Neural cell (in vitro differentiated cells): ENCODE results near the gene SOX4. TPM values are rescaled to one million over a fixed set of nuclear protein-coding genes. Genes with fewer than 3 reads are reported as not detected.

Source experiments
- H2AFZ ChIP-seq: fragments of 200-600, 300-800 bp; sonication (generic), shearing (Covaris generic); 2 replicates; pipeline ENCODE4 v1.6.0; 2014; ENCODE audit warnings: low read depth, mild to moderate bottlenecking, antibody characterized with exemption, low read length, moderate library complexity
- H3F3A ChIP-seq: fragments of 200-600 bp; shearing (Covaris generic); 2 replicates; pipeline ENCODE4 v1.6.1; 2016; ENCODE audit warnings: mild to moderate bottlenecking, moderate library complexity, mixed read lengths, antibody characterized with exemption, low read length; ENCODE audit not compliant: insufficient read depth, poor library complexity, severe bottlenecking
- H3K27ac ChIP-seq: fragments of 200-600, 300-800 bp; sonication (generic), shearing (Covaris generic); 2 replicates; pipeline ENCODE4 v1.5.1; 2014; ENCODE audit warnings: mild to moderate bottlenecking, low read length, moderate library complexity
- H3K27me3 ChIP-seq: fragments of 300-800, 200-600 bp; sonication (generic), shearing (Covaris generic); 2 replicates; pipeline ENCODE4 v1.6.0; 2014; ENCODE audit warnings: mild to moderate bottlenecking, low read depth, low read length, moderate library complexity; ENCODE audit not compliant: insufficient read depth
- H3K36me3 ChIP-seq: fragments of 300-800, 200-600 bp; sonication (generic), shearing (Covaris generic); 2 replicates; pipeline ENCODE4 v1.5.1; 2014; ENCODE audit warnings: mild to moderate bottlenecking, antibody characterized with exemption, low read length, moderate library complexity; ENCODE audit not compliant: insufficient read depth
- H3K4me2 ChIP-seq: fragments of 300-800, 200-600 bp; sonication (generic), shearing (Covaris generic); 2 replicates; pipeline ENCODE4 v1.6.0; 2014; ENCODE audit warnings: mild to moderate bottlenecking, low read length
- H3K4me3 ChIP-seq: fragments of 300-800, 200-600 bp; sonication (generic), shearing (Covaris generic); 2 replicates; pipeline ENCODE4 v1.5.1; 2014; ENCODE audit warnings: mild to moderate bottlenecking, low read length, moderate library complexity
- H3K79me2 ChIP-seq: fragments of 200-600 bp; shearing (Covaris generic); replicated peaks from 2 replicates; pipeline ENCODE4 v1.6.0; 2014; ENCODE audit warnings: mild to moderate bottlenecking, low read length, moderate library complexity; ENCODE audit not compliant: insufficient read depth
- H3K9ac ChIP-seq: fragments of 300-800, 200-600 bp; sonication (generic), shearing (Covaris generic); 2 replicates; pipeline ENCODE4 v1.6.1; 2016; ENCODE audit warnings: mild to moderate bottlenecking, low read length, mixed read lengths
- H3K9me2 ChIP-seq: fragments of 200-600 bp; shearing (Covaris generic); 2 replicates; pipeline ENCODE4 v1.6.1; 2016; ENCODE audit warnings: mild to moderate bottlenecking, low read length, mixed read lengths; ENCODE audit not compliant: insufficient read depth
- H3K9me3 ChIP-seq: fragments of 200-600, 300-800 bp; sonication (generic), shearing (Covaris generic); 2 replicates; pipeline ENCODE4 v1.6.1; 2016; ENCODE audit warnings: mild to moderate bottlenecking, mixed run types, low read length, moderate library complexity, mixed read lengths
- H4K20me1 ChIP-seq: fragments of 200-600 bp; shearing (Covaris generic); 2 replicates; pipeline ENCODE4 v1.6.1; 2016; ENCODE audit warnings: mild to moderate bottlenecking, mixed run types; ENCODE audit not compliant: insufficient read depth
- EP300 ChIP-seq: fragments of 450-650 bp; conservative IDR thresholded peaks from 2 replicates; pipeline ENCODE4 v1.6.1; 2014; ENCODE audit warnings: antibody characterized with exemption, mild to moderate bottlenecking, moderate library complexity; ENCODE audit not compliant: poor library complexity, severe bottlenecking
- EZH2 ChIP-seq: fragments of 200-600, 300-800 bp; shearing (Covaris generic), sonication (generic); IDR thresholded peaks from 2 replicates; pipeline ENCODE4 v1.6.1; 2014; ENCODE audit warnings: antibody characterized with exemption, low read length, borderline replicate concordance, mild to moderate bottlenecking; ENCODE audit not compliant: insufficient read depth, poor library complexity, severe bottlenecking
- MXI1 ChIP-seq: fragments of 450-650 bp; conservative IDR thresholded peaks from 2 replicates; pipeline ENCODE4 v1.6.1; 2014; ENCODE audit warnings: antibody characterized with exemption, mild to moderate bottlenecking; ENCODE audit not compliant: poor library complexity, severe bottlenecking
- POLR2AphosphoS5 ChIP-seq: IDR thresholded peaks from 2 replicates; pipeline ENCODE4 v1.6.1; 2012
- RAD21 ChIP-seq: fragments of 450-650 bp; conservative IDR thresholded peaks from 2 replicates; pipeline ENCODE4 v1.6.1; 2014; ENCODE audit warnings: antibody characterized with exemption, mild to moderate bottlenecking, moderate library complexity
- SMC3 ChIP-seq: fragments of 450-650 bp; conservative IDR thresholded peaks from 2 replicates; pipeline ENCODE4 v1.6.1; 2014; ENCODE audit warnings: antibody characterized with exemption, mild to moderate bottlenecking, moderate library complexity; ENCODE audit not compliant: poor library complexity
- TAF1 ChIP-seq: IDR thresholded peaks from 2 replicates; pipeline ENCODE4 v1.6.1; 2012; ENCODE audit warnings: low read depth
- polyA plus RNA-seq: library from polyadenylated mRNA; depleted of rRNA; stranded (reverse); fragments of >200 nt; gene quantifications from 2 replicates; pipeline ENCODE4 v1.2.3, GENCODE V29; 2014
- TF ChIP-seq, protein P1 (sequence below): fragments of 450-650 bp; IDR thresholded peaks from 2 replicates; pipeline ENCODE4 v1.5.1; 2014; ENCODE audit warnings: antibody characterized with exemption, mild to moderate bottlenecking, moderate library complexity; ENCODE audit not compliant: poor library complexity, severe bottlenecking
- TF ChIP-seq, protein P2 (sequence below): IDR thresholded peaks from 2 replicates; pipeline ENCODE4 v1.6.1; 2012; ENCODE audit warnings: borderline replicate concordance

The SOX4 gene
- polyA plus RNA-seq, 1 donor from 2014 or later = 394 TPM

DNA sequence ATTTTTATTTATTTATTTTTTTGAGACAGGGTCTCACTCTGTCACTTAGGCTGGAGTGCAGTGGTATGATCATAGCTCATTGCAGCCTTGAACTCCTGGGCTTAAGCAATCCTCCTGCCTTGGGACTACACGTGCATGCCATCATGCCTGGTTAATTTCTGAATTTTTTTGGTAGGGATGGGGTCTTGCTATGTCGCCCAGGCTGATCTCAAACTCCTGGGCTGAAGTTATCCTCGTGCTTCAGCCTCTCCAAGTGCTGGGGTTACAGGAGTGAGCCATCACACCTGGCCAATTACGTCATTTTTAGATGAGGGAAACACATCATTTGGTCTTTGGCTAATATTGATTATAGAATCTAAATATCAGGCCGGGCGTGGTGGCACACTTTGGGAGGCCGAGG is 32.1 kb downstream of the SOX4 start:
- Histone ChIP-seq H4K20me1 (no peaks in the 10 kb centered on the region), H3K36me3 (no peaks in the 10 kb centered on the region), H2AFZ (no peak overlapping the region), H3K9me2 (no peaks in the 10 kb centered on the region), H3K27ac (no peak overlapping the region), H3K9ac (no peak overlapping the region), H3K9me3 (no peaks in the 10 kb centered on the region), H3K79me2 (no peaks in the 10 kb centered on the region), H3K4me2 (no peak overlapping the region), H3K27me3 (no peaks in the 10 kb centered on the region), H3F3A (no peaks in the 10 kb centered on the region), H3K4me3 (no peak overlapping the region)
- no peak for TF ChIP-seq SMC3
- TF ChIP-seq RAD21 = no peak
- no peak for TF ChIP-seq EP300
- TF ChIP-seq POLR2AphosphoS5 = no peak
- no peak for TF ChIP-seq MXI1
- no peak for TF ChIP-seq TAF1
- TF ChIP-seq EZH2 = no peak
- TF ChIP-seq, protein P1, sequence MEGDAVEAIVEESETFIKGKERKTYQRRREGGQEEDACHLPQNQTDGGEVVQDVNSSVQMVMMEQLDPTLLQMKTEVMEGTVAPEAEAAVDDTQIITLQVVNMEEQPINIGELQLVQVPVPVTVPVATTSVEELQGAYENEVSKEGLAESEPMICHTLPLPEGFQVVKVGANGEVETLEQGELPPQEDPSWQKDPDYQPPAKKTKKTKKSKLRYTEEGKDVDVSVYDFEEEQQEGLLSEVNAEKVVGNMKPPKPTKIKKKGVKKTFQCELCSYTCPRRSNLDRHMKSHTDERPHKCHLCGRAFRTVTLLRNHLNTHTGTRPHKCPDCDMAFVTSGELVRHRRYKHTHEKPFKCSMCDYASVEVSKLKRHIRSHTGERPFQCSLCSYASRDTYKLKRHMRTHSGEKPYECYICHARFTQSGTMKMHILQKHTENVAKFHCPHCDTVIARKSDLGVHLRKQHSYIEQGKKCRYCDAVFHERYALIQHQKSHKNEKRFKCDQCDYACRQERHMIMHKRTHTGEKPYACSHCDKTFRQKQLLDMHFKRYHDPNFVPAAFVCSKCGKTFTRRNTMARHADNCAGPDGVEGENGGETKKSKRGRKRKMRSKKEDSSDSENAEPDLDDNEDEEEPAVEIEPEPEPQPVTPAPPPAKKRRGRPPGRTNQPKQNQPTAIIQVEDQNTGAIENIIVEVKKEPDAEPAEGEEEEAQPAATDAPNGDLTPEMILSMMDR = no peak
- TF ChIP-seq, protein P2, sequence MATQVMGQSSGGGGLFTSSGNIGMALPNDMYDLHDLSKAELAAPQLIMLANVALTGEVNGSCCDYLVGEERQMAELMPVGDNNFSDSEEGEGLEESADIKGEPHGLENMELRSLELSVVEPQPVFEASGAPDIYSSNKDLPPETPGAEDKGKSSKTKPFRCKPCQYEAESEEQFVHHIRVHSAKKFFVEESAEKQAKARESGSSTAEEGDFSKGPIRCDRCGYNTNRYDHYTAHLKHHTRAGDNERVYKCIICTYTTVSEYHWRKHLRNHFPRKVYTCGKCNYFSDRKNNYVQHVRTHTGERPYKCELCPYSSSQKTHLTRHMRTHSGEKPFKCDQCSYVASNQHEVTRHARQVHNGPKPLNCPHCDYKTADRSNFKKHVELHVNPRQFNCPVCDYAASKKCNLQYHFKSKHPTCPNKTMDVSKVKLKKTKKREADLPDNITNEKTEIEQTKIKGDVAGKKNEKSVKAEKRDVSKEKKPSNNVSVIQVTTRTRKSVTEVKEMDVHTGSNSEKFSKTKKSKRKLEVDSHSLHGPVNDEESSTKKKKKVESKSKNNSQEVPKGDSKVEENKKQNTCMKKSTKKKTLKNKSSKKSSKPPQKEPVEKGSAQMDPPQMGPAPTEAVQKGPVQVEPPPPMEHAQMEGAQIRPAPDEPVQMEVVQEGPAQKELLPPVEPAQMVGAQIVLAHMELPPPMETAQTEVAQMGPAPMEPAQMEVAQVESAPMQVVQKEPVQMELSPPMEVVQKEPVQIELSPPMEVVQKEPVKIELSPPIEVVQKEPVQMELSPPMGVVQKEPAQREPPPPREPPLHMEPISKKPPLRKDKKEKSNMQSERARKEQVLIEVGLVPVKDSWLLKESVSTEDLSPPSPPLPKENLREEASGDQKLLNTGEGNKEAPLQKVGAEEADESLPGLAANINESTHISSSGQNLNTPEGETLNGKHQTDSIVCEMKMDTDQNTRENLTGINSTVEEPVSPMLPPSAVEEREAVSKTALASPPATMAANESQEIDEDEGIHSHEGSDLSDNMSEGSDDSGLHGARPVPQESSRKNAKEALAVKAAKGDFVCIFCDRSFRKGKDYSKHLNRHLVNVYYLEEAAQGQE = no peak

DNA sequence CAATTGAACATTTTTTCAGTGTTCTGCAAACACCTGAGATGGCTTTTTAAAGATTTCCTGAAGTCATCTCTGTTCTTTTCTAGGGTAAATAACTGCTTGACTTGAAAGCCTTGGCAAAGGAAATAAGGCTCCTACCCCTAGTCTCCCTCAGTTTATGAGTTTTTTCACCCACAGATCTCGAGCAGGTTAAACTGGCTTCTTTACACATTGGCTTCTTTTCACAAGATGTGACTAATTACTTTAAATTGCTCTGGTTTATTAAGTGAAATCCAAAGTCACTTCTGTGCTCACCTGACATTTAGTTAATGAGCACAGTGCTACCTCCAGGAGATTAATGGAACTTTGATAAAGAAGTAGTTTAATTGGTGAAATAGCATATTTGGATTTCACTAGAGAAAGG is 33.2 kb downstream of the SOX4 start:
- no peak for TF ChIP-seq MXI1
- TF ChIP-seq, protein P2 = no peak
- TF ChIP-seq RAD21 = no peak
- TF ChIP-seq, protein P1 = no peak
- no peak for TF ChIP-seq EZH2
- TF ChIP-seq SMC3 = no peak
- no peak for TF ChIP-seq TAF1
- no peak for TF ChIP-seq EP300
- TF ChIP-seq POLR2AphosphoS5 = no peak
- H4K20me1 ChIP-seq = no peaks in the 10 kb centered on the region
- no peaks in the 10 kb centered on the region for H3K9me2 ChIP-seq

More for the DNA sequence above, 33.2 kb downstream of the SOX4 start:
- H3K9me3 ChIP-seq = no peaks in the 10 kb centered on the region
- no peaks in the 10 kb centered on the region for H3K27me3 ChIP-seq
- no peak overlapping the region for H3K27ac ChIP-seq
- H3K9ac ChIP-seq = no peak overlapping the region
- H3F3A ChIP-seq = no peaks in the 10 kb centered on the region
- no peaks in the 10 kb centered on the region for H3K79me2 ChIP-seq
- H3K4me3 ChIP-seq = no peak overlapping the region
- H3K36me3 ChIP-seq = no peaks in the 10 kb centered on the region
- H3K4me2 ChIP-seq = no peak overlapping the region
- H2AFZ ChIP-seq = no peak overlapping the region
